ENCODE measurements around the gene ROR1.

ROR1 gene

DNA sequence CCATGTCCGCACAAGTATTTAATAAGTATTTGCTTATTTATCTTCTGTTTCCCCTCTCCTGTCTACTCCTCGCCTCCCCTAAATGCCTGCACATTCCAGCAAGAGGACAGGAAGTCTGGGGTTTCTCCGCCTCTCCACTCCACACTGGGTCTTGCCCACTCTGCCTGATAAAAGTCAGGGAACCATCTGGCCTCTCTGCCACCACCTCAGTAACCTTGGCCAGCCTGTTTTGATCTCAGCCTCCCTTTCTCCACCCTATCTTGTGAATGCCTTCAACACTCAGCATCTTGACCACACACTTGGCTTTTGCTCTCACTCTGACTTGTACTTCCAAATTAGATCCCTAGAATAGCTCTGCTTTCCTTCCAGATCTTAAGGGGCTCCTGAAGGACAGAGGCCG lies 264.3 kb downstream of the ROR1 start:
- no peak for DNase-seq

DNA sequence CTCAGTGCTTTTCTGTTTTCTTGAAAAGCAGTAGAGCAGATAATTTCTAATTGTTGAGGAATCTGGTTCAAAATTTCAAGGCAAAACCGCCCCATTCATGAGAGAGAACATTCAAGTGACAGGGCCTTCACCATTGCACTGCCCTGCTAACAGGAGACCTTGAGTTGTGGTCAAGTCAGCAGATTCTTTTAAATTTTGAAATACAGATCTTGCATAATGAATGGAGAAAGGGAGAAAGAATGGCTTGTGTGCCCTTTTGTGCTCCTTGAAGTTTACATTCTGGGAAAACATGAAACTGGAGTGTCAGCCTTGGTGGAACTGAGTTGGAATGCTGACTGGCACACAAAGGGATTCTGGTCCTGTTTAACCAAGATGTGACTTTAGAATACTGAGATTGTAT lies 265.1 kb downstream of the ROR1 start:
- DNase-seq, result no peak

DNA sequence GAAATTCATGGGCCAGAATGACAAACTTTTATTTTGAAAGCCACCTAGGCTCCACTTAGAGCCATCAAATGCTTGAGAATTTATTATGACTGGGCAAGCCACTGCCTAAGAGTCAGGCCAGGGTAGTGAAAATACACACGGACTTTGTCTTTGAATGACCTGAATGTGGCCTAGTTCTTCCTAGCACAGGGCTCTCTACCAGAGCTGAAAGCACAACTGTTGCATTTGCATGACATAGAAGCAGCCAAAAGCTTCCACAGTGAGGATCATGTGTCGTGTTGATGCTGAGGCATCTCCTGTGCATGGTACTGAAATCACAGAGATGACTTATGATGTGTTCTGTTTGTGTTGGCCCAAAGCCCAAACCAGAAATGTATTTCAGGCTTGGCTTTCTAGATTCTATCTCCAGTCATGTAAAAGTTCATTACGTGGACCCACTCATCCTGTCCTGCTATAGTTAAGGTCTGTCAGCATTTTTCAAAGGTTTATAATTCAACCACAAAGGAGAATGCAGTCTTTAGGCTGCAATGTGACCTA lies 265.6 kb downstream of the ROR1 start:
- DNase-seq, result no peak

DNA sequence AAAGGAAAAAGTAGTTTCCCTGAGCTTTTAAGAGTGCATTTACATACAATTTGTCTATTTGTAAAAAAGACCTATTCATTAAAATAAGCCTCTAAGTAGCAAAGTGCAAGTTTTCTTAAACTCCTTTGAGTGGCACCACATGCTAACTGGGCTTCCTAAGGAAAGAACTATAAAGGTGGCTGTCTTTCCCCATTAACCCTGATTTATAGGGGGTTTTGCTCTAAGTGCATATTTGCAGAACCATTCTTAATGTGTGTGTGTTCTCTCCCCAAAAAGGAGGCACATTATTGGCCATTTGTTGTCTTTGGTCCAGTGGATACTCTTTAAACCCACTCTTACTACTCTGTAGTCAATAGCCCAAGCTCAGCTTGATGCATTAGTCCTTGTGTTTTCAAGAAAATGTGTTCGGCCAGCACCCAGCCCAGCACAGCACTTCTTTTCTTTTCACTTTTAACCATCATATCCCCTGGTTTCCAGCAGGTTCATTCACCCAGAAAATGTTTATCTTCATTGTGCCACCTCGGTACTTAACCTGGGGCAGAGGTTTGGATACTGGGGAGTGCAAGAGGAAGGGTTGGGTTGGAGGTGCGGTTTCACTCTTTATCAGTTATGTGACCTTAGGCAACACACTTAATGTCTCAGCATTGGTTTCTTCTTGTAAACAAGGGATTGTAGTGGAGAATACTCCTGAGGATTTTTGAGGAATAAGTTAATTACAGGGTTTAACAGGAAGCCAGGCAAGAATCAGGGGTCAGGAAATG lies 267.7 kb downstream of the ROR1 start:
- DNase-seq, result no peak

DNA sequence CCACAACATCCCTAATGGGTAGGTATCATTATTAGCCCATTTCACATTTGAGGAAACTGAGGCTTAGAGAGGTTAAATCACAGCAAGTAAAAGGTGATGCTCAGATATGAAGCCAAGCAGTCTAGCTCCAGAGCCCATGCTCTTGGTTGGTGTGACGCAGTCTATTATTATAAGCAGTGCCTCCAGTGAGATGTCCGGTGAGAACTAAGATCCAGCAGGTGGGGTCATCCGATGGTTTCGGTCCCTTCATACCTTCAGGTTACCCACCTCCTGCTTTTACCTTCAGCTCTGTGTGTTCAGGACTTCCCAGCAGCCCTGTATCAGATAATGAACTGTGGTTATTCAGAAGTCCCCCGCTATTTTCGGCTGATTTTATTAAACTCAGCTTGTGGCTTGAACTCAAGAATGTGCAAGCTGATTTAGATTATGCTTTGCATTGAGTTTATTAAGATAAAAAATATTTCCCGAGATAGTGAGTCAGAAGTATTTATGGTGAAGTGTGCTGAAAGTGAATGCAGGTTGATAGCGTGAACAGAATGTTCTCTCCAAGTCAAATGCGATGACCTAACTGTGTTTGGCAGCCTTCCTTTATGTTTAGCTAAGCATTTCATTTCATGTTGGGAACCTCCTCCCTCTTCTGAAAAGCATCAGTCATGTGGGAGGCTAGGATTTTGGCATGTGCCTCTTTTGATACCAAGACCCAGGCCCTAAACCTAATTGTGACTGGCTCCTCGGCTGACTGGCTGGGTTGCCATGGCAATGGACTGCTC lies 268.7 kb downstream of the ROR1 start:
- DNase-seq, result no peak

DNA sequence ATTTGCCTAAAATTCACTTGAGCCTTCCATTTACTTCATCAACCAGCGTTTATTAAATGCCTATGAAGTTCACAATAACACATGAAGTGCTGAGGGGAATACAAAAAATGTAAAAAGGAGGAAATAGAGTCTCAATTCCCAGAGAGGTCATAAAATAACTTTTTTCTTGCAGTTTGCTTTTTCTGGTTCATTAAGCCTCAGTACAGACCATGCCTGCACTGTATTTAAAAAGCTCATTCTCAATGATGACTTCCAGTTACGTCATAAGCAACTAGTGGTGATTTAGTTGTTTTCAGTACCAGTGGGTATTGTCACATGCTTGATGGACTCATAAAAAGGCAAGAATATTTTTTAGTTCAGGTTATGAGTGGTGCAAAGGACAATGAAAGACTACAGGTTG lies 269.5 kb downstream of the ROR1 start:
- DNase-seq, result no peak

DNA sequence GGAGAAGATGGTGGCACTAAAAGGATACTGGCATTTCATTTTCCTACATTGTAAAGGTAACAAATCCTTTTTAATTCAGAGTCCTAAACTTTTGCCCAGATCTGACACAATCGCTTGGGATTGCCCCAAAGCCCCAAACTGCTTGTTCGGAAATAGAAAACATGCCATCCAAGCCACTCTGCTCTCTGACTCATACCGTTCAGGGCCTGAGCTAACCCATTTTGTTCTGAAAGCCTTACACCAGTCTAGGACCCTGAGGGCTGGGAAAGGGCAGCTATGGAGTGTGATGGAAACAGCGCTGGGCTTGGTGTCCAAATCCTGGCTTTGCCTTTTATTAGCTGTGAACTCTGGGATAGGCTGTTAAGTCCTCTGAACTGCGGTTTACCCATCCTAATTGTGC lies 270.2 kb downstream of the ROR1 start:
- no peak for DNase-seq

DNA sequence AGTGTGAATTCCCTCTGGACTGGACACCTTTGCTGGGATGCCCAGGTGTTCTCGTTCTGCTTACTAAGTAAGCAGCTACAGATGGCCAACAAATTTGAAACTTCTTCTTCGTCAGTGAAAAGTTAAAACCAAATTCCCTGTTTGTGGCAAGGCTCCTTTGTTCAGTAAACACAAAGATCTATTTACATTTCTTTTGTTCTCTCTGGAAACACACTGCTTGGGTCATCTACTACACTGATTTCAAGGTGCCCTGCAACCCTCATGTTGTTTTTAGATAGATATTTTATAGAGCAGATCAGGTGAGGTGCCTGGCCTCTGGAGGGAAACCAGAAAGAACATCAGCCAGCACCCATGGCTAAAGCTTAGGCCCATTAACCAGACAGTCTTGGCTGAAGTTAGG lies 272.4 kb downstream of the ROR1 start:
- no peak for DNase-seq

DNA sequence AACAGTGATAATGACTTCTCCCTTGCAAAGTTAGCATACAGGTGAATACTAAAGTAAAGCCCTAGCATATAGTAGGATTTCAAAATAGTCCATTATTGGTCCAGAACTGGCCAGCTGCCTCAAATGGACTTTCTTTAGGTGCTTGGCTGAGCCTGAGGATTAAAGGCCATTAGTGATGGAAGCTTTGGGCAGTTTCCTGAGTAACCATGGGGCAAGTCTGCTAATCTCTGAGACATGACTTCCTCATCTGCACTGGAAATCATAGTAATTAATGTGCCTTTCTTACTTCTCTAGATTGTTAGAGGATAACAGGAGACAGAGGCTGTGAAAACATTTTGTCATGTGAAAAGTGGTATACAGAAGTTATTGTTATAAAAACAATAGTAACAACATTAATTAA lies 273.1 kb downstream of the ROR1 start:
- DNase-seq, result no peak

DNA sequence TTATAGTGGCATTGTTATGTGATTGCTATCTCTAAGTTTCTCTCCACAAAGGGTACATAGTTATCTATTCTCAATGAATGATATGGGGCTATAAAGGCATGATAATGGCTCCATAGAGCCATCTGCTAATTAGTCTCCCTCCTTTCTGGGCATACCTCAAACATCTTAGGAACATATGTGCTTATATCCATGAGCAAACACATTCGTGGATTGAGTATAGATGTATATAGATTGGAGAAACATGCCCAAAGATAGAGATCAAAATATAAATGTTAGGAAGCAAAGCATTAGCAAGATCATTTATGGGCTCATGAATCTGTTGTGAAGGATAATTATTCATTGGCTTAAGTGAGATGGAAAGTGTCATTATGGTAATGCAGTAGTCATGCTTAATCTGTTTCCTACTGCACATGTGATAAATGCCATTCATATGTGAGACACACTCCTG lies 273.8 kb downstream of the ROR1 start:
- DNase-seq, result no peak

DNA sequence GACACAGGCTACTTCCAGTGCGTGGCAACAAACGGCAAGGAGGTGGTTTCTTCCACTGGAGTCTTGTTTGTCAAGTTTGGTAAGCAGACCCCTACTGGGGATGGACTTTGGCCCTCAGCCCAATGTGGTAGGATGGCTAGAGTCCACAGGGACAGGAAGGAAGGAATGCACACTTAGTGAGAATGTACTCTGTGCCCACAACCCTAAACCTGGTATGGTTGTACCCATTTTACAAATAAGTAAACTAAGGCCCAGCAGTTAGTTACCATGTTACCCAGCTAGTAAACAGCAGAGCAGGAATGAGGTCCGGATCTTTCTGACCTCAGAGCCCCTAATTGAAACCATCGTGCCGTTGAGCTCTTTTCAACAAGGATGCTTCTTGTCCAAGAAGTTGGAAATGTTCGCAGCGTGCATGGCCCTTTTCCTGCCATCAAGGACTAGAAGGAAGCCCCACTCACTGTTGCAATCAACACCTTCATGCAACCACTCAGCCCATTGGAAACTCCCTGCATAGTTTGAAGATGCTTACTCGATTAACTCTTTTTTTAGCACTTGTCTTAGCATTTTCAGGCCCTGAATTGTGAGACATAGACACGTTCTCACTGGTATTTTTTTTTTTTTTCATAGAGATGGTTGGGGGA lies 276.2 kb downstream of the ROR1 start:
- DNase-seq, result no peak

DNA sequence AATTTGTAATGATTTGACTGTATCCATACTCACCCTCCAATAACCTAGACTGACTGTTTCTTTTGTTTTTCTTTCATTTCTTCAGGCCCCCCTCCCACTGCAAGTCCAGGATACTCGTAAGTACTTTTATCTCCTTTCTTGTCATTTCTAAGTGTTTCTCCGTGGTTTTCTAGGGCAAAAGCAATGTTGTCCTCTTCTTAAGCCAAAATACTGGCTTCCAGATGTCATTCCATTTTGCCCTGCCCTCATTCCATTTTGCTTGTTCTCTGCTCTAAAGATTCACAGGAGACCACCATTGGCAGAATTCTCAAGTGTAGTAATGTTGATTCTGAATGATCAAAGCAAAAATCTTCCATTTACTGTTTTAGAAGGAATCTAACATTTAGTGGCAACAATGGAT lies 276.8 kb downstream of the ROR1 start:
- no peak for DNase-seq

DNA sequence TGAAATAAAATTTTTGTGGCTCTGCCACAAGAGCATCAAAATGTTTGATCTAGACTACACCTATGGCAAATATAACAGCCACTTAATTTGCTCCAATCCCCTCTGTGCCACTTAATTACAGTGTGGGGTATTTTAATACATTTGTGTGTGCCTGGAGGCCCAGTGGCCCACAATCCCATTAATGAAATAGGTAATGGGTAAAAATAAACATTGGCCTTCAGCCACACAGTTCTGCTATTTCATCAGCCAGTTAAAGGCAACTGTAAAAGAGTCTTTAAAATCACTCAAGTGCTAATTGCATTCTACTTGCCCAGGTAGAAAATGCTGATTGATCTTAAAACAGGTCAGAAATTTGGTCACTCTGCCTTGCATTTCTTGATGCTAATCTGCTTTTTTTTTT lies 278.0 kb downstream of the ROR1 start:
- DNase-seq, result no peak

DNA sequence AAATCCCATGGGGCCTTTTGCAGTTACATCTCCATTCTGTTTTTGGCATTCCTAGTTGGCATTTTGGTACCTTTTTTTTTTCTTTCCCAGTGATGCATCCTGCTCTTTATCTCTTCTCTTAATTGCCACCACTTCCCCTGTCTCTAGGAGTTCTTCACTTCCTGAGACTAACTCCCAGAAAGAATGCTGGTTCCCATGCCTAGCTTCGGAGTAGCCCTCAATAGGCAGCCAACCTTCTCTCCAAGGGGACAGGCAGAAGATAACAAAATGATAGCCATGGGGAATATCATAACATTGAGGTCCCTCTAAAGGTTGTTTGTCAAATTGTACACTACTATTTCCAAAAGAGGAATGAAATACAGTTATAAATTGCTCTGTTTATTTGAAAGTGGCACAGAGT lies 279.0 kb downstream of the ROR1 start:
- no peak for DNase-seq

DNA sequence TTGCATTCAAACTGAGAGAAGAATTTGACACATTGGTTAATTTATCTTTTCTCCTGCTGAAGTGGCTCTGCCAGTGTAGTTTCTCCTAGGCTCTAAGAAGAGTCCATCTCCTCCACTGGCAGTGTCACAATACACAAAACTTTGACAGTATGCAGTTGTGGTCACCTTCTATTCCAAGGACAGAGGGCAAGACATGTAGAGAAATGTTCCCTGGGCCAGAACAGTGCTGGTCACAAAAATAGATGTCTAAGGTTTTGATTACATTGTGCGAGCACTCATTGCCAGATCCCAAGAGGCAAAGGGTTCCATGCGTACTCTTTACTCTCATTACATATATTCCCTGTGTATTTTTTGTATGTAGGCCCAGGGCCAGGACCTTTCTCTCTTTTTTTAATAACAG lies 281.5 kb downstream of the ROR1 start:
- DNase-seq, result no peak

DNA sequence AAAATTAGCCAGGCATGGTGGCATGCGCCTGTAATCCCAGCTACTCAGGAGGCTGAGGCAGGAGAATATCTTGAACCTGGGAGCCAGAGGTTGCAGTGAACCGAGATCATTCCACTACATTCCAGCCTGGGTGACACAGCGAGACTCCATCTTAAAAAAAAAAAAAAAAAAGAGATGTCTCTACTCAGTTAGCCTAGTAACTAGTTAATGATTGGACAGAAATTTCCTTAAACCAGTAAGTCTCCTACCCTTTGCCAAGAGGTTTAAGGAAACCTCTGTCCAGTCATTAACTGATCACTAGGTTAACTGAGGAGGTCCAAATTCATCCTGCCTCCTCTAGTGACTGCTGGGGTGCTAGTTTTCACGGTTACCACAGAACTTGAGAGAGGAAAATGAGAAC lies 285.7 kb downstream of the ROR1 start:
- no peak for DNase-seq

DNA sequence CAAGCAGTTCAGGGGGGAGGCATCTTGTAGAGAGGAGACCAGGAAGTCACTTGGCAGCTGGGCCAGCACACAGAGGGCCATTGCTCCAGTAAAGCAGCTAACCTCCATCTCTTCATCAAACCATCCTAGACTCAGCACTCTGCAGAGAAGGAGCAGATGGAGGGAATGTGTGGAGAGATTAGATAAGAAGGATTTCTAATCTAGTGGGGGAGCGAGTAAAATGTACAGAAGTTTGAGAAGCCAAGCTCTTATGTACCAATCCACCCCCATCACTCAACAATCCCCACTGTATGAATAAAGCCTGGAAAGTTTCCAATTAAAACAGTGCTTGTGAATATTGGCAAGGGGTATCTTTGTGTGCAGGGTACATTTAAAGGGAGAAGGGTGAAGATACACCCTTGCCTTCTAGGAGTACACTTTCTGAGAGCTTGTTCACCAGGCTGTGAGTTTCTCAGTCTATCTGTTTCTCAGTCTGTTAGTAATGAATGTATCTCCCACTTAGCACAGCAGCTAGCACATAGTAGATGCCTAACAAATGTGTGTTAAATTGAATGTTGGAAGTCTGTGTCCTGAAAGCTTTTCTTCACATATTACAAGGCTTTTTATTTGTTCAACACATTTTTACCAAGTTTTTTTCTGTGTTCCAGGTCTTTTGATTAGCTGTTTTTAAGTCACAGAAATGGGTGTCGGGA lies 286.9 kb downstream of the ROR1 start:
- DNase-seq, result no peak

DNA sequence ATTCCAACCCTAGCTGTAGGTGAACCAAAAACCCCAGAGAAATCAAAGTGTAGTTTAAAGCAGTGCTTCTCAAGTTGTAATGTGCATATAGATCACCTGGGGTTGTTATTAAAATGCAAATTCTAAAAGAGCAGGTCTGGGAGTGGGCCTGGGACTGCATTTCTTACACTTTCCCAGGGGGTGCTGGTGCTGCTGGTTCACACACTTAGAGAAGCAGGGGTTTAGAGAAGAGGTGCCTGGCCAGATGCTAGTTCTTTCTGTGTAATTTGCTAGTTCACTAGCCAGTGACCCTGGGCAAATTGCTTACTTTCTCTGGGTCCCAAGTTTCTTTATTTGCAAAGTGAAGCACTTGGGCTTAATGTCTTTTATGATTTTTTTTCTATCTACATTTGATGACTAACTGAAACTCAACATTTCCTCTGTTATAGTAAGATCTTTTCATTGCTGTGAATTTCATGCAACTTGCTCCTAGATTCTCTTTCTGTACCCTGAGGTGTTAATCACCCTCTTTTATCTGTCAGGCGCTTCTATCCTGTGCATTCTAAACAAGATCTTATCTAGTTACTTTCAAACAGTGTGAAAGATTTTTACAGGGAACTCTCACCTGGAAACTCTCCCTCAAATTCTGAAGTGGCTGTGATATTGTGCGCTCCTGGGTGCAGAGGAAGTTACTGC lies 287.8 kb downstream of the ROR1 start:
- DNase-seq, result no peak

DNA sequence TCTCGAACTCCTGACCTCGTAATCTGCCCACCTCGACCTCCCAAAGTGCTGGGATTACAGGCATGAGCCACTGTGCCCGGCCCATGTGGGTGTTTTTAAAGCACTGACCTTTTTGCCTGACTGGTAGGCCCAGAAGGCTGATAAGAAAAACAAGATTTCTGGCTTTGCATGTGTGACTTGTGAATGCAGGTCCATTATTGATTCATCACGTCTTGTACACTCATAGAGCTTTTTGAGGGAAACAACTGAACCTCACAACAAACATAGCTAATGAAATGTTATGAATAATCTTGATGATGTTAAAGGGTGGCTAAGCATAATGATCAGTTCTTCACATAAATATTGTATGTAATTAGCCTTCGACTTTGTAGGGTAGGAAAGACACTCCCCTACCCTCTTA lies 288.7 kb downstream of the ROR1 start:
- no peak for DNase-seq

DNA sequence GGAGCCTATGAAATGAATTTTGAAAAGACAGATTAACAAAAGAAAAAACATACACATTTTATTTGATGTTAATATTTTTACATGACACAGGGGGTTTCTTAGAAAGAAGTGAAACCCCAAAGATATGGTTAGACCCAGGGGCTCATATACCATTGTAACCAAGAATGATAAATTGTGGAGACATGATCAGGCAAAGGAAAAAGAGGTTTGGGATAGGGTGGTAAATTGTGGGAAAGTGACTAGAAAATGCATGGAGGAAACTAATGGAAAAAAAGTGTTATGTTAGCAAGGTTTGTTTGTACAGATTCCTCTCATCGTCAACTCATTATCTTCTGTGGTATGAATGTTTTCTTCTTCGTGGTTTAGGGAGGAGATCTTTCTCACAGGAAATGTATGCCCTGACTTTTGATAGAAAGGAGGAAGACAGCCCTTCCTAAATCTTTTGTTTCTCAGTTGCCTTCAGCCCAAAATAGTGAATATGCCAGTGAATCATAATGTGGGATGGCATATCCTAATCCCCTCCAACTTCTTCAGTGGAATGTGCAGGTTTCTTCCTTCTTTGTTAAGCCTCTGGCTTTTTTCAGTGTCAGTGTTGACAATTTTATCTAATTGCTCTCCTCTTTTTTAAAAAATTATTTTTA lies 289.2 kb downstream of the ROR1 start:
- no peak for DNase-seq

DNA sequence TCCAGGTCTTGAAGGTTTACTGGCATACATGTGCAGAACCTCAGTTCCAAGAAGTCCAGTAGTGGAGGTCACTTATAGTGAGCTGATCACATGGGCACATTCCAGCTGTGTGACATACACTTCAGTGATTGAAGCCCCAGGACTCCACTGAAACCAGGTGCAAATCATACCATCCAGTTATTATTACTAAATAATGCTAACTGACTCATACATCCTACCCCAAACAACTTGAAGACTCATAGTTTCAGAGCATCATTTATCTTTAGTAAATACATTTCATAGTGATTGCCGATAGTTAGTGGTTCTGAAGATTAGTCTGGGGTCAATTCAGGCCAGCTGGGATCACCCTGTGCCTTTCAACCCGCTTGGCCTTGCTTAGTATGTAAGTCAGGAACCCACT lies 291.8 kb downstream of the ROR1 start:
- no peak for DNase-seq
